Fibroblast of the conjunctiva (primary cell): ENCODE results near the gene EXD3.
"Not testable (repeated sequence)": the region's sequence is repeated elsewhere in the genome, so short reads cannot be mapped to it uniquely, and the experiment has no call there.

Experiments
- DNase-seq: peaks from one replicate; pipeline ENCODE4 v3.0.0-alpha.2; 2010; ENCODE audit warnings: low read depth

The EXD3 gene

GRCh38 chr9:137339908-137340462 is 83.0 kb downstream of the EXD3 start:
- DNase-seq = not testable (repeated sequence)

GRCh38 chr9:137339045-137339907 is 83.7 kb downstream of the EXD3 start:
- no peak for DNase-seq

GRCh38 chr9:137336735-137337134 is 86.2 kb downstream of the EXD3 start:
- no peak for DNase-seq

GRCh38 chr9:137333016-137333671 is 89.8 kb downstream of the EXD3 start:
- DNase-seq = no peak

GRCh38 chr9:137331929-137332328 is 91.0 kb downstream of the EXD3 start:
- no peak for DNase-seq

GRCh38 chr9:137330689-137331088 is 92.3 kb downstream of the EXD3 start:
- DNase-seq = no peak

- not testable (repeated sequence) for DNase-seq
These were observed 93.4 kb downstream of the EXD3 start for GRCh38 chr9:137329590-137329989.

GRCh38 chr9:137327641-137328550 is 95.1 kb downstream of the EXD3 start:
- not testable (repeated sequence) for DNase-seq

- DNase-seq = no peak
These were observed 96.4 kb downstream of the EXD3 start for GRCh38 chr9:137326445-137327065.

GRCh38 chr9:137325799-137326198 is 97.2 kb downstream of the EXD3 start:
- DNase-seq = no peak

GRCh38 chr9:137325124-137325523 is 97.8 kb downstream of the EXD3 start:
- no peak for DNase-seq

GRCh38 chr9:137323531-137324331 is 99.2 kb downstream of the EXD3 start:
- no peak for DNase-seq

GRCh38 chr9:137321726-137322361 is 101.1 kb downstream of the EXD3 start:
- no peak for DNase-seq

GRCh38 chr9:137320555-137321384 is 102.2 kb downstream of the EXD3 start:
- no peak for DNase-seq

GRCh38 chr9:137319739-137320551 is 103.0 kb downstream of the EXD3 start:
- no peak for DNase-seq

GRCh38 chr9:137319011-137319738 is 103.8 kb downstream of the EXD3 start:
- DNase-seq = no peak

GRCh38 chr9:137318602-137319001 is 104.4 kb downstream of the EXD3 start:
- no peak for DNase-seq
